Measurements from ENCODE around the gene STRN3.
"Not testable (repeated sequence)": the region's sequence is repeated elsewhere in the genome, so short reads cannot be mapped to it uniquely, and the experiment has no call there.

DNA sequence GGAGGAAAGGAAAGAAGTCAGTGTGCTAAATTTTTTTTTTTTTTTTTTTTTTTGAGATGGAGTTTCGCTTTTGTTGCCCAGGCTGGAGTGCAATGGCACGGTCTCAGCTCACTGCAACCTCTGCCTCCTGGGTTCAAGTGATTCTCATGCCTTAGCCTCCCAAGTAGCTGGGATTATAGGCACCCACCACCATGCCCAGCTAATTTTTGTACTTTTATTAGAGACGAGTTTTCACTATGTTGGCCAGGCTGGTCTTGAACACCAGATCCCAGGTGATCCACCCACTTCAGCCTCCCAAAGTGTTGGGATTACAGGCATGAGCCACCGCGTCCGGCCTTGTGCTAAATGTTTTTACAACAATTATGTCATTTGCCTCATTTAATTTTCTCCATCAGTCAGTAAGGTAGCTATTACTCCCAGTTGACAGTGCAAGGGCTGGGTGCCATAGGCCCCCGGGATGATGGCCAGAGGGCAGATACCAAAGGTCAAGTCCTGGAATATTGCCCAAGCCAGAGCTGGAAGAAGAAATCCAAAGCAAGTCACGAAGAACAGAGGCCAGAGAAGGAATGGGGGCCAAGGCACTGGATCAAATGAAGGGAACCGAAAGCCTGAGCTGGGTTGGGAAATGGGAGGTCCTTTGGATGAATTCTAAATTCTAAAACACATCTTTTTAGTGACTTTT, 26.9 kb upstream of the STRN3 start:
- TF ChIP-seq, protein P1, sequence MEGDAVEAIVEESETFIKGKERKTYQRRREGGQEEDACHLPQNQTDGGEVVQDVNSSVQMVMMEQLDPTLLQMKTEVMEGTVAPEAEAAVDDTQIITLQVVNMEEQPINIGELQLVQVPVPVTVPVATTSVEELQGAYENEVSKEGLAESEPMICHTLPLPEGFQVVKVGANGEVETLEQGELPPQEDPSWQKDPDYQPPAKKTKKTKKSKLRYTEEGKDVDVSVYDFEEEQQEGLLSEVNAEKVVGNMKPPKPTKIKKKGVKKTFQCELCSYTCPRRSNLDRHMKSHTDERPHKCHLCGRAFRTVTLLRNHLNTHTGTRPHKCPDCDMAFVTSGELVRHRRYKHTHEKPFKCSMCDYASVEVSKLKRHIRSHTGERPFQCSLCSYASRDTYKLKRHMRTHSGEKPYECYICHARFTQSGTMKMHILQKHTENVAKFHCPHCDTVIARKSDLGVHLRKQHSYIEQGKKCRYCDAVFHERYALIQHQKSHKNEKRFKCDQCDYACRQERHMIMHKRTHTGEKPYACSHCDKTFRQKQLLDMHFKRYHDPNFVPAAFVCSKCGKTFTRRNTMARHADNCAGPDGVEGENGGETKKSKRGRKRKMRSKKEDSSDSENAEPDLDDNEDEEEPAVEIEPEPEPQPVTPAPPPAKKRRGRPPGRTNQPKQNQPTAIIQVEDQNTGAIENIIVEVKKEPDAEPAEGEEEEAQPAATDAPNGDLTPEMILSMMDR (conservative IDR thresholded peaks at IDR 0.05; ENCODE audit: low read depth, low read length) = not testable (repeated sequence)
- TF ChIP-seq EZH2 (IDR thresholded peaks at IDR 0.05; ENCODE audit: borderline replicate concordance, low read depth, low read length, poor library complexity, severe bottlenecking) = not testable (repeated sequence)
